Measurements from ENCODE around the gene C2orf76.

- TF ChIP-seq CTCF (IDR thresholded peaks at IDR 0.05; ENCODE audit: borderline replicate concordance, extremely low read depth, low read length, poor library complexity, severe bottlenecking) (no peak), EZH2 (IDR thresholded peaks at IDR 0.05; ENCODE audit: borderline replicate concordance, low read depth, low read length, severe bottlenecking) (no peak)
Measured at GRCh38 chr2:119366161-119366648, 429 bp downstream of the C2orf76 start.
